ENCODE results near the gene LACTB.
A peak's percentile ranks its signal among the peaks of the same experiment; 100 is the strongest.
"Not testable (repeated sequence)": the region's sequence is repeated elsewhere in the genome, so short reads cannot be mapped to it uniquely, and the experiment has no call there.

Gene LACTB

GRCh38 chr15:63090887-63091286, 30.8 kb upstream of the LACTB start:
- no peak for DNase-seq

- no peak for DNase-seq
Observed at GRCh38 chr15:63091679-63092446, 29.8 kb upstream of the LACTB start.

DNA sequence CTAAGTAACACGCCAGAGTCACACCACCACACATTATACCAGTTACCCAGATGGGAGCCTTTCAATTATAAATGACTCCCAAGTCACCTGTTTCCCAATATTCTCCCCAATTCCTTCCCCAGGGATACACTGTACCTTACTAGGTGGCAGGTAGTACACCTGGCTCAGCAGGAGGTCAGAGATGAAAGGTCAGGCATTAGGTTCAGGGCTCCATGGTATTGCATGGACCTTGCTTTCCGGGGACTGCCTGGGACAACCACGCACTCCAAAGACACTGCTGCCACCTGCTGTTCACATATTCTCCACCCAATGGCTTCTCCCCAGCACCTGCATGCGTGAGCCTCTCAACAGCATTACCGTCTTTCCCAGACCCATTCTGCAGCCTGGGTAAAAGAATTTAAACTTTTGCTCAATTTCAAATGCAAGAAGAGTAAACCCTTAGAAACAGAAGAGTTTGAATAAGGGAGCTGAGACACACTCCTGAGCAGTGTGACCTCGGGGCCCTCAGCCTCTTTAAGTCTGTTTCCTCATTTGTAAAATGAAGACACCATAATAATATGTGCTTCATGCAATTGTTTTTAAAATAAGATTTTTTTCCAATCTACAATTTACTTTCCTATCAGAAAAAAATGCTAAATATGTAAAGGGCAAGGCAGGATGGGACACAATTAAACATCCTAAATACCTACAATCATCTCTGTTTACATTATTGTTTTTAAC, 28.0 kb upstream of the LACTB start:
- peak; percentile 46 for DNase-seq

- DNase-seq: no peak
Observed at GRCh38 chr15:63094495-63094931, 27.1 kb upstream of the LACTB start.

DNA sequence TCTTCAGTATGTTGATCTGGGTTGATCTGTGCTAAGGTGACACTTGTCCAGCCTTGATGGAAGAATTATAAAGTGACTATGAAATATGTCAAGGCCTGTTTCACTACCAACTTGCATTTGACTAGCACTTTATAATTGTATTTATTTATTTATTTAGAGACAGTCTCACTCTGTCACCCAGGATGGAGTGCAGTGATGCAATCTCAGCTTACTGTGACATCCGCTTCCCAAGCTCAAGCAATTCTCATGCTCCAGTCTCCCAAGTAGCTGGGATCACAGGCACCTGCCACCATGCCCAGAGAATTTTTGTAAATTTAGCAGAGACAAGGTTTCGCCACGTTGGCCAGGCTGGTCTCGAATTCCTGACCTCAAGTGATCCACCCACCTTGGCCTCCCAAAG, 25.5 kb upstream of the LACTB start:
- no peak for DNase-seq

DNA sequence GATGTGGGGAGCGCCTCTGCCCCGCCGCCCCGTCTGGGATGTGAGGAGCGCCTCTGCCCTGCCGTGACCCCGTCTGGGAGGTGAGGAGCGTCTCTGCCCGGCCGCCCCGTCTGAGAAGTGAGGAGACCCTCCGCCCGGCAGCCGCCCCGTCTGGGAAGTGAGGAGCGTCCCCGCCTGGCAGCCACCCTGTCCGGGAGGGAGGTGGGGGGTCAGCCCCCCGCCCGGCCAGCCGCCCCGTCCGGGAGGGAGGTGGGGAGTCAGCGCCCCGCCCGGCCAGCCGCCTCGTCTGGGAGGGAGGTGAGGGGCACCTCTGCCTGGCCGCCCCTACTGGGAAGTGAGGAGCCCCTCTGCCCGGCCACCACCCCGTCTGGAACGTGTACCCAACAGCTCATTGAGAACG, 22.8 kb upstream of the LACTB start:
- not testable (repeated sequence) for DNase-seq

GRCh38 chr15:63099581-63099980, 22.1 kb upstream of the LACTB start:
- DNase-seq: not testable (repeated sequence)

DNA sequence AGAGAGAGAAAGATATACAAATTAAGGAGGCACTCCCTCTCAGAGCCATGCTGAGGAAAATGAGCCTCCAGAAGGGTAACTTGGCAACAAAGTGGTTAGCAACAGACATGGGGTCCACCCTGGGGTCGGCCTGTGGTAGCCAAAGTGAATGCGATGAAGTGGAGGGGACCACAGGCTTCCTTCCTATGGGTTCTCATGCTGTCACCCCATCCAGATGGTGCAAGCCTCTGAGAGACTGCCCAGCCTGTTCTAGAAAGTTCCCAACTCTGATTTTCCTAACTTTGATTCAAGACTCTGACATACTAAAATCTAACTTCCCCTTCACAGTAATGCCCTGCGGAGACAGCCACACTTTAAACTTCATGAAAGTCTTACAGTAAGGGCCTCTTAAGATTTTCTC, 18.2 kb upstream of the LACTB start:
- no peak for DNase-seq

DNA sequence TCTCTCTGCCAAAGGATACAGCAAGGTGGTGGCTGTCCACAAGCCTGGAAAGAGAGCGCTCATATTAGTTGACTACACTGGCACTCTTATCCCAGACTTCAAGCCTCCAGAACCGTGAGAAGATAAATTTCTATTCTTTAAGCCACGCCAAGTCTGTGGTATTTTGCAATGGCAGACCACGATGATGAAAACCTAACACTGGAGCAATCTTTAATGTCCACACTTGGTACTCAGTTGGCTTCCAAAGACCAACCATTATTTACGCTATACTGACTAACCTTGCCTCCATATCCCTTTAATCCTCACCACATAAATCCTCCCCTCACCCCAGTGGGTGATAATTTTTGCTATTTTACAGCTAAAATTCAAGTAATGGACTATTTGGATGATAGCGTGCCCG, 16.9 kb upstream of the LACTB start:
- DNase-seq: no peak

DNA sequence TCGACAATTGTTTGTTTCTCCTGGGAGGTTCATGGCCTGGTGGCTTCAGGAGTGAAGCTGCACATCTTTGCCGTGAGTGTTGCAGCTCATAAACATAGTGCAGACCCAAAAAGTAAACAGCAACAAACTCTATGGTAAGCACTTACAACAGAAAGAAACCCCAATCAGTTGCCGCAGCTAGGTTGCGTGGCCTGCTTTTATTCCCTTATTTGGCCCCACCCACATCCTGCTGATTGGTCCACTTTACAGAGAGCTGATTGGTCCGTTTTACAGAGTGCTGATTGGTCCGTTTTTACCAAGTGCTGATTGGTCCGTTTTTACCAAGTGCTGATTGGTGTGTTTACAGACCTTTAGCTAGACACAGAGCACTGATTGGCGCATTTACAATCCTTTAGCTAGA, 16.3 kb upstream of the LACTB start:
- DNase-seq: not testable (repeated sequence)

DNA sequence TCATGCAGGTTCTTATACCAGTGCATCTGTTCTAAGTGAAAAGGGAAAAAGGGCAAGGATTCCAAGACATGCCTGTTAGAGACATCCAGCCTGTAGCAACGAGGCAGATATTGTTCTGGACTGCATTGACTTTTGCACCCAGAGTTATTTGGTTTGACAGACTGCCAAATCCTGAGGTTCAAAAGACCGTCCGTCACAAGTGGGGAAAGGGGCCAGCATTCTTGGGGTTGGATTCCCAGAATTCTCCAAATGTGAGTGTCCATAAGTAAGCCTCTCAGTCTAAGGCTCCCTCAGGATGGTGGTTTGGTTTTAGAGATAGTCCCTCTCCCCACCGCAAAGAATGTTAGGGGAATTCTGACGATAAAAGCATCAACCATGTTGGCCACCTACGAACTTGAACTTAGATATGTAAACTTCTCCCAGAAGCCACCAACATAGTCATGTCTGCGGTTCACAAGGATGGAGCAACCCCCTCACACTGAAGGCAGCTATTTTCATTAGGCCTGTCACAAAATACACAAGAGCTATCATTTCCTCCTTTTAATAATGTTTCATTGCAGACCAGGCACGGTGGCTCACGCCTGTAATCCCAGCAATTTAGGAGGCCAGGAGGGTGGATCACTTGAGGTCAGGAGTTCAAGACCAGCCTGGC, 13.6 kb upstream of the LACTB start:
- DNase-seq: no peak

- DNase-seq: no peak
Observed at GRCh38 chr15:63109498-63109897, 12.2 kb upstream of the LACTB start.

- DNase-seq: no peak
Observed at GRCh38 chr15:63109920-63110319, 11.7 kb upstream of the LACTB start.

DNA sequence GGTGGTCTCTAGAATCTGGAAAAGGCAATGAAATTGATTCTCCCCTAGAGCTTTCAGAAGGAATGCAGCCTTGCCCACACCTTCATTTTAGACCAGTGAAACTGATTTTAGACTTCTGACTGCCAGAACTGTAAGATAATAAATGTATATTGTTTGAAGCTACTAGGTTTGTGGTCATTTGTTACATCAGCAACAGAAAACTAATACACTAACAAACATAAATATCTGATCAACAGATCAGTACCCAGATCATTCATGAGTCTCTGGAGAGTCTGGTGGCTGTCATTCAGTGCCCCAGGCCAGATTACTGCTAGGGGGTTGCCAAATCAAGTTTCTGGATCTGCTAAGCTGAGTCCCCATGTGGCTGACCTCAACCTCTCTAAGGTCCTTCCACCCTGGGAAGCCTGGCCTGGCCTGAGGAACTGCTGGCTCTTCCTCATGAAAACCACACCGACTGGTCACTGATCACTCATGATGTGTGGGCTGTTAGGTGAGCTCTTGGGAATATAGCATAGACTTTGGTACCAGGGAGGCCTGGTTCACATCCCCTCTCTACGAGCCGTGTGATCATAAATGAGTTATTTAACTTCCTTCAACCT, 11.1 kb upstream of the LACTB start:
- DNase-seq: no peak

- no peak for DNase-seq
Observed at GRCh38 chr15:63111481-63111880, 10.2 kb upstream of the LACTB start.

DNA sequence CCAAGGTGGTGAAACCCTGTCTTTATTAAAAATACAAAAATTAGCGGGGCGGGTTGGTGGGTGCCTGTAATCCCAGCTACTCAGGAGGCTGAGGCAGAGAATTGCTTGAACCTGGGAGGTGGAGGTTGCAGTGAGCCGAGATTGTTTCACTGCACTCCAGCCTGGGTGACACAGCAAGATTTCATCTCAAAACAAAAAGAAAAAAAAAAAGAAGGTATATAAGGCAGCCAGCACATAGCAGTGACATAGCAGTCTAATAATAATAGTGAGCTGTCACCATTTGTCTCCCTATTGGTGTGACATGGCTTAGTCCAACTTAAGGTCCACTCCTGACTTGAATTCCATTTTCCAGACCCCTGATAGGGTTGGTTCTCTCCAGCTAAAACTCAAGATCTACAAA, 8.8 kb upstream of the LACTB start:
- no peak for DNase-seq

DNA sequence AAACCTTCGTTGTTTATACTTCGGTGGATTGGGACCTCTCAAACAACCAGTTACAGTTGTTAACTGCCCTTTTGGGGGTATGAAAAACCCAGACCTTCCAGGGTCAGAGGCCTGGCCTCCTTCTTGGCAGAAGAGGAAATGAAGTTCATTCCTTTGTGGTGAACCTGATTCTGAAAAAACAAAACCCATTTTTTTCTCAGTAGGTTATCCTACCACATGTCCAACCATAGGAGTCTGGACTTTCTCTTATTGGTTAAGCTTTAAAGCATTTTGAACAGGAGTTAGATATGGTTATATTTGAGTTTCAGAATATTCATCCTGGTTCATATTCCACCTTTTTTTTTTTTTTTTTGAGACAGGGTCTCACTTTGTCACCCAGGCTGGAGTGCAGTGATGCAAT, 7.2 kb upstream of the LACTB start:
- DNase-seq: no peak

DNA sequence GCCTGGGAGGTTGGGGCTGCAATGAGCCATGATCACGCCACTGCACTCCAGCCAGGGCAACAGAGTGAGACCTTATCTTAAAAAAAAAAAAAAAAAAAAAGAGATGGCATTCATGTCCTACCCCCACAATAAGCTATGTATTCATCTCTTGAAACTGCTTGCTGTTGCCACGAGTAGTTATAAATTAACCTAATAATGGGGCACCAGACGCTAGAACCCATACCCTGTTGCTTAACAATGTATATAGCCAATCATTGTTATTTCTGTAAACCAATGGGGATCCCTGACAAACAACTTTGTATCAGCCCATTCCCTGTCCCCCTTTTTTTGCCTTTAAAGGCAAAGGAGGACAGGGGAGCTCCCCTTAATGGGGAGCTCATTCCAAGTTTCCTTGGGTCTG, 2.8 kb upstream of the LACTB start:
- DNase-seq: no peak

DNA sequence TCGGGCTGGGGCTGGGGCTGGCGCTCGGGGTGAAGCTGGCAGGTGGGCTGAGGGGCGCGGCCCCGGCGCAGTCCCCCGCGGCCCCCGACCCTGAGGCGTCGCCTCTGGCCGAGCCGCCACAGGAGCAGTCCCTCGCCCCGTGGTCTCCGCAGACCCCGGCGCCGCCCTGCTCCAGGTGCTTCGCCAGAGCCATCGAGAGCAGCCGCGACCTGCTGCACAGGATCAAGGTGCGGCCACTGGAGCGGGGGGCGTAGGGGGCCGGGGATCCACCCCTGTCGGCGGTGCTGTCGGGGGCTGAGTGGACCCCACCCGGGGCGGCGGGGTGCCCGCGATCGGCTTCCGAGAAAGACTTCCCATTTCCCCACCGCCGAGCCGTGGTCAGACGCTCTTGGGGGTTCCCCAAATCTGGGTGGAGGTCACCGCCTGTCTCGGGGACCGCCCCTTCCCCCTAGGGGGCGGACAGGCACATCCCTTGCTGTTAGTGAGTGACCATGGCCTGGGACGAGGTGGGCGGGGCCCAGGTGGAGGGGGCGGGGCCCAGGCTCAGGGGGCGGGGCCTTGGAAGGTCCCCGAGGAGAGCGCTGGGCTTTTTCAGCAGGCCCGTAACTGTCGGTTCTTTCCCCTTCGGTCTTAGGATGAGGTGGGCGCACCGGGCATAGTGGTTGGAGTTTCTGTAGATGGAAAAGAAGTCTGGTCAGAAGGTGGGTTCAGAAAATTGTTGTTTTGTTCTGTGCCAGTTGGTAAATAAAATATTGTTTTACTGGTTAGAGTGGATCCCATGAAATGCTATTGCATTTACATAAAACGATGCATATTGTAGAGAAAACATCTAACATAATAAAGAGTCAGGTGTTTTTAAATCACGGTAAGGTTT, 578 bp downstream of the LACTB start:
- peak; percentile 30 for DNase-seq

GRCh38 chr15:63124506-63124905, 2.8 kb downstream of the LACTB start:
- no peak for DNase-seq

DNA sequence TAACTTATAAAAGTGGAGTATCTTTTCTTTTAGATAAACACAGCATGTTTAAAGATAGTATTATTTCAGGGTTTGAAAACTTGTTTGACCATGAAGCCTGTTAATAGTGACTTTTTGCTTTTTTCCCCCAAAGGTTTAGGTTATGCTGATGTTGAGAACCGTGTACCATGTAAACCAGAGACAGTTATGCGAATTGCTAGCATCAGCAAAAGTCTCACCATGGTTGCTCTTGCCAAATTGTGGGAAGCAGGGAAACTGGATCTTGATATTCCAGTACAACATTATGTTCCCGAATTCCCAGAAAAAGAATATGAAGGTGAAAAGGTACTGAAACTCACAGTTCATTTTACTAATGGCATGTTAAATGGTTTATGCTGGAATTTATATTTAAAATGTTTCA, 5.1 kb downstream of the LACTB start:
- no peak for DNase-seq

DNA sequence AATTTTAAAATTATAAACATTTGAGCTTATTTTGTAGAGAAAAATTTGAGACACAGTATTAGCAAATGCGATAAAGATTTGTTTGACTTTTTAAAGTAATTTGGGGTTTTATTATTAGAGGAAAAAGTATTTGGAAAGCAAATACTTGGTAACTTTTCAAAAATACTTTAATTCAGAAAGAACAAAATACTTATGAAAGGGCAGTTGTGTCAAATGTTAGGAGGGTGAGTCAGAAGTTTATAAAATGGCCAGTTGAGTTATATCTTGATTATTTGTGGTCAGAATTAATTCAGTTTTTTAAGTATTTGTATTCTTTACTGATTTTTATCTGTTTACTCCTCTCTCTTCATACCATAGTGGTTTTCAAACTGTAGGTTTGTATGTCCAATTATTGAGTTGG, 12.1 kb downstream of the LACTB start:
- DNase-seq: no peak
